Subcutaneous adipose tissue (tissue), 4 donors: Measurements from ENCODE around the gene CFAP46. TPM values are rescaled to one million over a fixed set of nuclear protein-coding genes. Genes with fewer than 3 reads are reported as not detected.

Experiments
- CTCF ChIP-seq: fragments of 450-650 bp; IDR thresholded peaks from one replicate; pipeline ENCODE4 v1.5.1; 2016; ENCODE audit warnings: low read depth, mild to moderate bottlenecking, control low read depth, antibody characterized with exemption, moderate library complexity
- total RNA-seq, 4 donors: library from RNA; depleted of rRNA; stranded (reverse); fragments of >200 nt; gene quantifications; one replicate each; pipeline ENCODE4 v1.1.0, GENCODE V29; 2016

The CFAP46 gene
- total RNA-seq, 4 donors from 2014 or later, result not detected

- no peak for TF ChIP-seq CTCF
These were observed 2.1 kb upstream of the CFAP46 start for GRCh38 chr10:132944510-132944909.

GRCh38 chr10:132943791-132944404 is 1.5 kb upstream of the CFAP46 start:
- no peak for TF ChIP-seq CTCF

GRCh38 chr10:132943058-132943790 is 854 bp upstream of the CFAP46 start:
- no peak for TF ChIP-seq CTCF

- TF ChIP-seq CTCF, result no peak
These were observed 724 bp downstream of the CFAP46 start for GRCh38 chr10:132941640-132942051.

- no peak for TF ChIP-seq CTCF
These were observed 1.4 kb downstream of the CFAP46 start for GRCh38 chr10:132940791-132941465.

GRCh38 chr10:132939957-132940790 is 2.2 kb downstream of the CFAP46 start:
- TF ChIP-seq CTCF, result no peak
